WTC11 (cell line): ENCODE data around the gene C6orf136. TPM values are rescaled to one million over a fixed set of nuclear protein-coding genes. Genes with fewer than 3 reads are reported as not detected.

ENCODE experiments used
- ATAC-seq: fragments of 200-7000 bp; cut with Tn5 transposase; 2 replicates; pipeline ENCODE4 v1.10.0; 2021; ENCODE audit warnings: mild to moderate bottlenecking, moderate library complexity
- CTCF ChIA-PET: fragments of 300-600 bp; sonication (Branson Sonifier 250); formaldehyde crosslinking; loops from one replicate; lab custom pipeline; 2021; ENCODE audit warnings: antibody characterized with exemption; lab: Charles Lee
- POLR2A ChIA-PET: fragments of 350-600 bp; sonication (Branson Sonifier 250); formaldehyde crosslinking; loops from one replicate; lab custom pipeline; 2021; ENCODE audit warnings: antibody characterized with exemption; lab: Charles Lee
- DNase-seq: peaks from one replicate; pipeline ENCODE4 v3.0.0; 2021; ENCODE audit warnings: low spot score
- H3K27ac Mint-ChIP-seq: 2 replicates; pipeline ENCODE4 v1.8.0; 2021; ENCODE audit warnings: mixed read lengths
- H3K27me3 Mint-ChIP-seq: 2 replicates; pipeline ENCODE4 v1.8.0; 2021; ENCODE audit warnings: low read depth, mild to moderate bottlenecking, moderate library complexity, mixed read lengths
- H3K36me3 Mint-ChIP-seq: 2 replicates; pipeline ENCODE4 v1.8.0; 2021; ENCODE audit warnings: mixed read lengths
- H3K4me1 Mint-ChIP-seq: 2 replicates; pipeline ENCODE4 v1.8.0; 2022; ENCODE audit warnings: mixed read lengths
- H3K4me3 Mint-ChIP-seq: 2 replicates; pipeline ENCODE4 v1.8.0; 2021; ENCODE audit warnings: mild to moderate bottlenecking, moderate library complexity, mixed read lengths
- H3K9me3 Mint-ChIP-seq: 2 replicates; pipeline ENCODE4 v1.8.0; 2021; ENCODE audit warnings: mixed read lengths
- ETV6 ChIP-seq: sonication (generic); formaldehyde crosslinking; IDR thresholded peaks from 2 replicates; pipeline ENCODE4 v1.8.1; 2022; ENCODE audit warnings: mild to moderate bottlenecking, missing genetic modification reagents
- IRF2 ChIP-seq: sonication (generic); formaldehyde crosslinking; IDR thresholded peaks from 2 replicates; pipeline ENCODE4 v1.8.0; 2022; ENCODE audit warnings: low read depth, missing genetic modification reagents, borderline replicate concordance
- NFATC4 ChIP-seq: fragments of 250-450 bp; sonication (Bioruptor Pico); IDR thresholded peaks from 2 replicates; pipeline ENCODE4 v1.9.0; 2021; ENCODE audit warnings: mild to moderate bottlenecking
- NR1H2 ChIP-seq: sonication (generic); formaldehyde crosslinking; IDR thresholded peaks from 2 replicates; pipeline ENCODE4 v1.9.0; 2021; ENCODE audit warnings: mild to moderate bottlenecking, moderate library complexity, missing genetic modification reagents
- PRDM15 ChIP-seq: sonication (generic); formaldehyde crosslinking; IDR thresholded peaks from 2 replicates; pipeline ENCODE4 v1.8.0; 2022; ENCODE audit warnings: missing genetic modification reagents
- STAT6 ChIP-seq: sonication (generic); formaldehyde crosslinking; conservative IDR thresholded peaks from 2 replicates; pipeline ENCODE4 v1.8.1; 2023; ENCODE audit warnings: mild to moderate bottlenecking, low read depth, missing genetic modification reagents, moderate library complexity
- TEAD1 ChIP-seq: sonication (generic); formaldehyde crosslinking; IDR thresholded peaks from 2 replicates; pipeline ENCODE4 v1.8.0; 2022; ENCODE audit warnings: mild to moderate bottlenecking, missing genetic modification reagents
- TP53 ChIP-seq: sonication (generic); formaldehyde crosslinking; IDR thresholded peaks from 2 replicates; pipeline ENCODE4 v1.8.1; 2023; ENCODE audit warnings: mild to moderate bottlenecking, missing genetic modification reagents
- USF2 ChIP-seq: sonication (generic); formaldehyde crosslinking; IDR thresholded peaks from 2 replicates; pipeline ENCODE4 v1.8.1; 2023; ENCODE audit warnings: mild to moderate bottlenecking, missing genetic modification reagents, moderate library complexity
- ZNF263 ChIP-seq: sonication (generic); formaldehyde crosslinking; IDR thresholded peaks from 2 replicates; pipeline ENCODE4 v1.8.1; 2022; ENCODE audit warnings: low read depth, mild to moderate bottlenecking, moderate library complexity, missing genetic modification reagents
- ZNF317 ChIP-seq: sonication (generic); formaldehyde crosslinking; IDR thresholded peaks from 2 replicates; pipeline ENCODE4 v1.8.1; 2023; ENCODE audit warnings: low read depth, mild to moderate bottlenecking, moderate library complexity, missing genetic modification reagents, borderline replicate concordance
- ZNF396 ChIP-seq: fragments of 250-450 bp; sonication (Bioruptor Pico); IDR thresholded peaks from 2 replicates; pipeline ENCODE4 v1.8.0; 2021; ENCODE audit warnings: mild to moderate bottlenecking, moderate library complexity, borderline replicate concordance
- ZNF416 ChIP-seq: fragments of 250-450 bp; sonication (Bioruptor Pico); IDR thresholded peaks from 2 replicates; pipeline ENCODE4 v1.9.0; 2021; ENCODE audit warnings: mild to moderate bottlenecking, inconsistent platforms
- total RNA-seq: library from RNA; stranded (reverse); gene quantifications from 3 replicates; pipeline ENCODE4 v1.2.3, GENCODE V29; 2021
- TF ChIP-seq, protein P1 (sequence below): sonication (generic); formaldehyde crosslinking; IDR thresholded peaks from 2 replicates; pipeline ENCODE4 v1.8.1; 2022; ENCODE audit warnings: low read depth, mild to moderate bottlenecking, moderate library complexity, missing genetic modification reagents, borderline replicate concordance
- TF ChIP-seq, protein P2 (sequence below): sonication (generic); formaldehyde crosslinking; IDR thresholded peaks from 2 replicates; pipeline ENCODE4 v1.8.0; 2023; ENCODE audit warnings: missing genetic modification reagents, mild to moderate bottlenecking, borderline replicate concordance
- TF ChIP-seq, protein P3 (sequence below): fragments of 250-450 bp; sonication (Bioruptor Pico); IDR thresholded peaks from 2 replicates; pipeline ENCODE4 v1.9.0; 2021; ENCODE audit warnings: moderate library complexity, mild to moderate bottlenecking, inconsistent platforms, borderline replicate concordance
- TF ChIP-seq, protein P4 (sequence below): fragments of 250-450 bp; sonication (Bioruptor Pico); IDR thresholded peaks from 2 replicates; pipeline ENCODE4 v1.9.0; 2021; ENCODE audit warnings: mild to moderate bottlenecking, borderline replicate concordance

C6orf136 gene
- total RNA-seq, 1 experiment from 2014 or later, result 26.5 TPM

- H3K4me1 Mint-ChIP-seq, result no peaks in the 10 kb centered on the region
- ATAC-seq (no peak), DNase-seq (no peak)
- no peaks in the 10 kb centered on the region for H3K9me3 Mint-ChIP-seq
- CTCF ChIA-PET, result interaction anchor here (1.2 to 2.7 kb wide), 2 partner anchors 61 to 148 kb away, joined by 3 to 5 read pairs; no protein-coding TSS in a partner anchor
- no peaks in the 10 kb centered on the region for H3K27me3 Mint-ChIP-seq
- H3K4me3 Mint-ChIP-seq, result no peak overlapping the region
- H3K36me3 Mint-ChIP-seq, result peaks cover 65% of the 10 kb centered on the region
- POLR2A ChIA-PET, result interaction anchor here (1.8 kb wide), 1 partner anchor 13 kb away, joined by 7 read pairs; no protein-coding TSS in a partner anchor
- H3K27ac Mint-ChIP-seq, result no peak overlapping the region
- TF ChIP-seq, protein P1, sequence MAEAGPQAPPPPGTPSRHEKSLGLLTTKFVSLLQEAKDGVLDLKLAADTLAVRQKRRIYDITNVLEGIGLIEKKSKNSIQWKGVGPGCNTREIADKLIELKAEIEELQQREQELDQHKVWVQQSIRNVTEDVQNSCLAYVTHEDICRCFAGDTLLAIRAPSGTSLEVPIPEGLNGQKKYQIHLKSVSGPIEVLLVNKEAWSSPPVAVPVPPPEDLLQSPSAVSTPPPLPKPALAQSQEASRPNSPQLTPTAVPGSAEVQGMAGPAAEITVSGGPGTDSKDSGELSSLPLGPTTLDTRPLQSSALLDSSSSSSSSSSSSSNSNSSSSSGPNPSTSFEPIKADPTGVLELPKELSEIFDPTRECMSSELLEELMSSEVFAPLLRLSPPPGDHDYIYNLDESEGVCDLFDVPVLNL (CRISPR knock-in tag), result no peak
- TF ChIP-seq USF2 (CRISPR knock-in tag), result no peak
- TF ChIP-seq, protein P2, sequence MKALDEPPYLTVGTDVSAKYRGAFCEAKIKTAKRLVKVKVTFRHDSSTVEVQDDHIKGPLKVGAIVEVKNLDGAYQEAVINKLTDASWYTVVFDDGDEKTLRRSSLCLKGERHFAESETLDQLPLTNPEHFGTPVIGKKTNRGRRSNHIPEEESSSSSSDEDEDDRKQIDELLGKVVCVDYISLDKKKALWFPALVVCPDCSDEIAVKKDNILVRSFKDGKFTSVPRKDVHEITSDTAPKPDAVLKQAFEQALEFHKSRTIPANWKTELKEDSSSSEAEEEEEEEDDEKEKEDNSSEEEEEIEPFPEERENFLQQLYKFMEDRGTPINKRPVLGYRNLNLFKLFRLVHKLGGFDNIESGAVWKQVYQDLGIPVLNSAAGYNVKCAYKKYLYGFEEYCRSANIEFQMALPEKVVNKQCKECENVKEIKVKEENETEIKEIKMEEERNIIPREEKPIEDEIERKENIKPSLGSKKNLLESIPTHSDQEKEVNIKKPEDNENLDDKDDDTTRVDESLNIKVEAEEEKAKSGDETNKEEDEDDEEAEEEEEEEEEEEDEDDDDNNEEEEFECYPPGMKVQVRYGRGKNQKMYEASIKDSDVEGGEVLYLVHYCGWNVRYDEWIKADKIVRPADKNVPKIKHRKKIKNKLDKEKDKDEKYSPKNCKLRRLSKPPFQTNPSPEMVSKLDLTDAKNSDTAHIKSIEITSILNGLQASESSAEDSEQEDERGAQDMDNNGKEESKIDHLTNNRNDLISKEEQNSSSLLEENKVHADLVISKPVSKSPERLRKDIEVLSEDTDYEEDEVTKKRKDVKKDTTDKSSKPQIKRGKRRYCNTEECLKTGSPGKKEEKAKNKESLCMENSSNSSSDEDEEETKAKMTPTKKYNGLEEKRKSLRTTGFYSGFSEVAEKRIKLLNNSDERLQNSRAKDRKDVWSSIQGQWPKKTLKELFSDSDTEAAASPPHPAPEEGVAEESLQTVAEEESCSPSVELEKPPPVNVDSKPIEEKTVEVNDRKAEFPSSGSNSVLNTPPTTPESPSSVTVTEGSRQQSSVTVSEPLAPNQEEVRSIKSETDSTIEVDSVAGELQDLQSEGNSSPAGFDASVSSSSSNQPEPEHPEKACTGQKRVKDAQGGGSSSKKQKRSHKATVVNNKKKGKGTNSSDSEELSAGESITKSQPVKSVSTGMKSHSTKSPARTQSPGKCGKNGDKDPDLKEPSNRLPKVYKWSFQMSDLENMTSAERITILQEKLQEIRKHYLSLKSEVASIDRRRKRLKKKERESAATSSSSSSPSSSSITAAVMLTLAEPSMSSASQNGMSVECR, result no peak
- no peak for TF ChIP-seq NR1H2 (CRISPR knock-in tag)
- TF ChIP-seq NFATC4 (CRISPR knock-in tag), result no peak
- TF ChIP-seq IRF2 (CRISPR knock-in tag), result no peak
- TF ChIP-seq ZNF263 (CRISPR knock-in tag), result no peak
- TF ChIP-seq, protein P3, sequence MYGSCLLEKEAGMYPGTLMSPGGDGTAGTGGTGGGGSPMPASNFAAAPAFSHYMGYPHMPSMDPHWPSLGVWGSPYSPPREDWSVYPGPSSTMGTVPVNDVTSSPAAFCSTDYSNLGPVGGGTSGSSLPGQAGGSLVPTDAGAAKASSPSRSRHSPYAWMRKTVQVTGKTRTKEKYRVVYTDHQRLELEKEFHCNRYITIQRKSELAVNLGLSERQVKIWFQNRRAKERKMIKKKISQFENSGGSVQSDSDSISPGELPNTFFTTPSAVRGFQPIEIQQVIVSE (CRISPR knock-in tag), result no peak
- no peak for TF ChIP-seq ETV6
- TF ChIP-seq TP53 (CRISPR knock-in tag), result no peak
- no peak for TF ChIP-seq ZNF317 (CRISPR knock-in tag)
- TF ChIP-seq STAT6 (CRISPR knock-in tag), result no peak
- TF ChIP-seq ZNF396 (CRISPR knock-in tag), result no peak
- no peak for TF ChIP-seq TEAD1 (CRISPR knock-in tag)
- TF ChIP-seq ZNF416, result no peak
- TF ChIP-seq, protein P4, sequence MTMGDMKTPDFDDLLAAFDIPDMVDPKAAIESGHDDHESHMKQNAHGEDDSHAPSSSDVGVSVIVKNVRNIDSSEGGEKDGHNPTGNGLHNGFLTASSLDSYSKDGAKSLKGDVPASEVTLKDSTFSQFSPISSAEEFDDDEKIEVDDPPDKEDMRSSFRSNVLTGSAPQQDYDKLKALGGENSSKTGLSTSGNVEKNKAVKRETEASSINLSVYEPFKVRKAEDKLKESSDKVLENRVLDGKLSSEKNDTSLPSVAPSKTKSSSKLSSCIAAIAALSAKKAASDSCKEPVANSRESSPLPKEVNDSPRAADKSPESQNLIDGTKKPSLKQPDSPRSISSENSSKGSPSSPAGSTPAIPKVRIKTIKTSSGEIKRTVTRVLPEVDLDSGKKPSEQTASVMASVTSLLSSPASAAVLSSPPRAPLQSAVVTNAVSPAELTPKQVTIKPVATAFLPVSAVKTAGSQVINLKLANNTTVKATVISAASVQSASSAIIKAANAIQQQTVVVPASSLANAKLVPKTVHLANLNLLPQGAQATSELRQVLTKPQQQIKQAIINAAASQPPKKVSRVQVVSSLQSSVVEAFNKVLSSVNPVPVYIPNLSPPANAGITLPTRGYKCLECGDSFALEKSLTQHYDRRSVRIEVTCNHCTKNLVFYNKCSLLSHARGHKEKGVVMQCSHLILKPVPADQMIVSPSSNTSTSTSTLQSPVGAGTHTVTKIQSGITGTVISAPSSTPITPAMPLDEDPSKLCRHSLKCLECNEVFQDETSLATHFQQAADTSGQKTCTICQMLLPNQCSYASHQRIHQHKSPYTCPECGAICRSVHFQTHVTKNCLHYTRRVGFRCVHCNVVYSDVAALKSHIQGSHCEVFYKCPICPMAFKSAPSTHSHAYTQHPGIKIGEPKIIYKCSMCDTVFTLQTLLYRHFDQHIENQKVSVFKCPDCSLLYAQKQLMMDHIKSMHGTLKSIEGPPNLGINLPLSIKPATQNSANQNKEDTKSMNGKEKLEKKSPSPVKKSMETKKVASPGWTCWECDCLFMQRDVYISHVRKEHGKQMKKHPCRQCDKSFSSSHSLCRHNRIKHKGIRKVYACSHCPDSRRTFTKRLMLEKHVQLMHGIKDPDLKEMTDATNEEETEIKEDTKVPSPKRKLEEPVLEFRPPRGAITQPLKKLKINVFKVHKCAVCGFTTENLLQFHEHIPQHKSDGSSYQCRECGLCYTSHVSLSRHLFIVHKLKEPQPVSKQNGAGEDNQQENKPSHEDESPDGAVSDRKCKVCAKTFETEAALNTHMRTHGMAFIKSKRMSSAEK (CRISPR knock-in tag), result no peak
- TF ChIP-seq PRDM15 (CRISPR knock-in tag), result no peak
Observed at GRCh38 chr6:30601815-30602641, 44.9 kb upstream of the C6orf136 start.
